ENCODE data around the gene GCFC2.
"Not testable (repeated sequence)": the region's sequence is repeated elsewhere in the genome, so short reads cannot be mapped to it uniquely, and the experiment has no call there.

GCFC2 gene

GRCh38 chr2:75710577-75711253 is at the start of gene GCFC2:
TSS of gene GCFC2 (minus strand) at chr2:75710915. CDS start at chr2:75710855, 60 bp downstream.
- DNase-seq = peak; percentile 35 to 92 (median 80)

DNA sequence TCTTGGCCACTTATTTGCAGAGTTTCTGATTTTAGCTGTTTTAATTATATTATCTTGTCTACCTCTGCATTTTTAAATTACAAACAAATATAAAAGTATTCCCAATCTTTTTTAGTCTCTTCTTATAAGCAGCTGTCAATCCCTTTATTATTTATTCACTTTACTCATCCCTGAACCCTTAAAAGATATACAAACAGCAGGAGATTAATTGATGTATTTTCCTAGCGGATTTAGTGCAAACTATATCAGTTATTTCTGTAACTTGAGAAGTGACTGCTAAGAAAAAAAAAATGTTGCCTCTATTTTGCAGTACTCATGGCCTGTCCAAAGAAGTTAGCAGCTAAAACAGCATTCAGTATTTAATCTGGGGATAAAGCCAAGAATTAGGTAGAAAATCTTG is 42.1 kb upstream of the GCFC2 start:
- DNase-seq = no peak

DNA sequence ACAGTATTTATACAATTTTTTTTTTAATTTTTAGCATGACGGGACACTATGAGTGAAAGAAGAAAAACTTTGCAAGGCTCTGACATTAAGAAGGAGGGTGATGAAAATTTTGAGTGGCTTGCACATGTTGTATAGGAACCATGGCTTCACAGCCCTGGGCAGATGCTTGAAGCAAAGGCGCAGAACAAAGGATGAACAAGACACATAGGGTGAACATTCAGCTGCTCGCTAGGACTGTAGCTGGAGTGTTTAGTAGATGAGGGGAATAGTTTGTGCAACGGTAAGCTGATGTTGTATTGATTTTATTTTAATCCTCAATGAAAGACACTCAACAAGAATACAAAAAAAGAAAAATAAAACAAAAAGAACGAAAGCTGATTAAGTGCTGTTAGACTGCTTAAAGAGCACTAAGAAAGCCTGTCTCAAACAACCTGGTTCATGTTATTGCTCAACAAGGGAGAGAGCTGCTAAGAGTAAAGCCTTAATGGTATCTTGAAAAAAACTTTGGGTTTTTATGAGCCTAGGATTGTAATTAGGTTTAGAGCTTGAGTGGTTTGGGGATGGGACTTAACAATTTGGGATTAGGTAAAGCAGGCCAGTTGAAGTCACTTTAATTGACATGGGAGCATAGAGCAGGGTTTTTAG is 41.2 kb upstream of the GCFC2 start:
- DNase-seq = no peak

DNA sequence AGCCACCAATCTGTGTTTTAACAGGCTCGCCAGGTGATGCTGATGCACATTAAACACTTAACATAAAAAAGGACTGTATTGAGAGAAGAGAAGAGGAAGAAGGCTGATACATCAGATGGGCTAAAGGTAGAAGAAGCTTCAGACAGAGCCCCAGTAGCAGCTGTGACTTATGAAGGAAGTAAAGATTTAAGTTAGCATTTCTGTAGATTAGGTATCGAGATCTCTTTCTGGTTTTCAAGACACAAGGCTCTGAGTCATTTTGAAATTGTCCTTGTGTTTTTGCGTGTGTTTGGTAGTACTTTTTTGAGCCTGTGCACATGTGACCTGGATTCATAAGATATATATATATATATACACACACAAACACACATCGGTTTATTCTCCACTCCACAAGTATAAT is 40.6 kb upstream of the GCFC2 start:
- no peak for DNase-seq

DNA sequence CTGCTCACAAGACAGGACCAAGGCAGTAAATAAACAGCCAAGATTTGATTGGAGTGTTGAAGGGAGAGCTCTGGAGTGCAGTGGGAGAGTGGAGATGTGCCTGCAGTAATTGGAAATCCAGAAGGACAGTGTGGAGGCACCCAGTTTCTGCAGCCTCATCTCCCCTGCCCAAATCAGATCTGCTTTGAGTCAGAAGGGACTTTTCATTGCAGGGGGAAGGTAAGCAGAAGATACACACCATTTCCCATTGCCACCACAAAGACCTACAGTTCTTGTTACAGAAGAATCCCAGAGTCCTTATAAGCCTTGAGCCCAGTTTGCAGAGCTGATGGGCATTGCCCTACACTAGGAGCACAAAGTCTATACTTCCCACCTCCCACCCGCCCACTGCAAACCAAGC is 27.2 kb upstream of the GCFC2 start:
- no peak for DNase-seq

GRCh38 chr2:75736276-75736675 is 25.6 kb upstream of the GCFC2 start:
- DNase-seq = no peak

DNA sequence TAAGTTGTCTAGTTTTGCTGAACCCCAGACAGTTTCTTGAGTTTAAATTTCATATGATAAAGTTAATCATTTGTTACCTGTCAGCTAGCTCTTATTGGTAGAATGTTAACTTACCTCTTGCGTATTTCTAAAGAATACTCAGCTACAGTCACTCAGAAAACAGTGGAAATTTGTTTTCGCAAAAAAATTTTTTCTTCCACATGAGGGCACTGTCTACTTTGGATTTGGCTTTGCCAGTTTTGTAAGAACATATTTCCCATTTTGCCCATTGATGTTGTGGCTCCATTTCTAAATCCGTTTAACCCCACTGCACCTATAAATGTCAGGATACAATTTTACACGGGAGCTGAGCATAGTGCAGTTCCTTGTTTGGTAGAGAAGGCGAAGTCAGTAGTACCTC is 19.1 kb upstream of the GCFC2 start:
- no peak for DNase-seq

DNA sequence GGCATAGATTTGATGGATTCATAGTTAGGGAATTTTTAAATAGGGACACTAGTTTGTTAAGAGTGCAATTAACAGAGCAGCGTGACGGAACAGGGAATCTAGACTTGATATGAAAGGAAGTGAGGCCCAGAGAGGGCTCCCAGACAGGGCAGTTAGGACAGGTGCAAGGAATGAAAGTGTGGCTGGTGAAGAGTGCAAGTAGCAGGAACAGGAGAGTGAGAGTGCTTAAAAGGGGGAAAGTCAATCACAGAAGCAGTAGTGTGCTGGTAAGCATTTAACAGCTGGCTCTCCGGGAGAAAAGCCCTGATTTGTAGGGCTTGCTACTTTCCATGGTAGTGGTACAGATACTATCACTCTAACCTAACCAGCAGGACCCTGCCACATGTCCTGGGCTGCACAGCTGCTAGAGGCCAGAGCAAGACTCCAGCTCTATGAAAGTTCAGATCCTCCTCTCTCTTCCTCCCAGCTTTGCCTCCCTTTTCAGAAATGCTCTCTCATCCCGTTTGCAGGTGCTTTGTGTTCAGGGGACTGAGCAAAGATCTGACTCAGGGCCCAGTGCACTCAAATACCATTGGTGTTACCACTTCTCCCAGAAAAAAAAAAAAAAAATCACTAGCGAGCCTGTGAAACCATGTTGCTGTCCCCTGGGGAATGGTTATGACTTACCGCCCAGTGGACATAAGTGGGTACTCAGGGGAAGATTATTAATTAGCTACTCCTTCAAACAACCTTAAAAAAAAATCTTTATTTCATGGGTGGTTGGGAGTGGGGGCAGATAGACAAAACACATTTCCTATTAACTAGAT is 18.1 kb upstream of the GCFC2 start:
- no peak for DNase-seq

DNA sequence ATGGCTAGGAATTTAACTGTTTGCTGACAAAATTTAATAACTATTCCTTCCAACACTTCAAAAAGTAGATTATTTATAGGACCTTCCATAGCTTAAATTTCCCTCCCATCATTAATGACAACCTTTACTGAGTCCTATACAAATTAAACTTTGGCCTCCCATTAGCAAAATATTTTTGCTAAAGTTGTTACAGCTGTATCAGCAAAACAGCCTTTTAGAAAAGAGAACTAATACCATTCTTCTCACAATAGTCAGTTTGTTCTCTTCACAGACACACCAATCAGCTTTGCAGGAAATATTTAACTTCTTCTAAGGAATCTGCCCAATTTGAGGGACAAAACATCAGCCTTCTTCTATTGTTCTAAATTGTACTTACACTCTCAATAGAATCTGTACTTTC is 12.0 kb upstream of the GCFC2 start:
- DNase-seq = no peak

DNA sequence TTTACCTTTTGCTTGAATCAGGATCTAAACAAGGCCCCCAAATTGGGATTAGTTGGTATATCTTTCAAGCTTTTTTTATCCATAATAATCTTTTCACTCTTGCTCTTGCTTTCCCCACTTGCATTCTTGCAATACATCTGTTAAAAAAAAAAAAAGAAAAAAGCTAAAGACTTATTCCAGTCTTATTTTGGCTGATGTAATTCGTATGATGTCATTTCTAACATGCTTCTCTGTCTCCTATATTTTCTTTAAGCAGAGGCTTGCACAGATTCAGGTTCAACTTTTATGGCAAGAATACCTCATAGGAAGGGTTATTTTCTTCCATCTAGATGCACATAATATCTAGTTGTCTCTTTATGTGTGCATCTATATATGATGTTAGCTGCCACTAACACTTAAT is 9.8 kb upstream of the GCFC2 start:
- DNase-seq = no peak

- no peak for DNase-seq
Observed at GRCh38 chr2:75719616-75720015, 8.9 kb upstream of the GCFC2 start.

- DNase-seq = no peak
Observed at GRCh38 chr2:75716406-75716805, 5.7 kb upstream of the GCFC2 start.

DNA sequence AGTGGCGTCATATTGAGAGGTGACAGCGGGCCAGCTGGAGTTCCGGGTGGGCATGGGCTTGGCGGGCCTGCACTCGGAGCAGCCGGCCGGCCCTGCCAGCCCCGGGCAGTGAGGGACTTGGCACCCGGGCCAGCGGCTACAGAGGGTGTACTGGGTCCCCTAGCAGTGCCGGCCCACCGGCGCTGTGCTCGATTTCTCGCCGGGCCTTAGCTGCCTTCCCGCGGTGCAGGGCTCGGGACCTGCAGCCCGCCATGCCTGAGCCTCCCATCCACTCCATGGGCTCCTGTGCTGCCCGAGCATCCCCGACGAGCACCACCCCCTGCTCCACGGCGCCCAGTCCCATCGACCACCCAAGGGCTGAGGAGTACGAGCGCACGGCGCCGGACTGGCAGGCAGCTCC is 875 bp upstream of the GCFC2 start:
- peak in 1 of 14 donors; percentile 3 for DNase-seq

DNA sequence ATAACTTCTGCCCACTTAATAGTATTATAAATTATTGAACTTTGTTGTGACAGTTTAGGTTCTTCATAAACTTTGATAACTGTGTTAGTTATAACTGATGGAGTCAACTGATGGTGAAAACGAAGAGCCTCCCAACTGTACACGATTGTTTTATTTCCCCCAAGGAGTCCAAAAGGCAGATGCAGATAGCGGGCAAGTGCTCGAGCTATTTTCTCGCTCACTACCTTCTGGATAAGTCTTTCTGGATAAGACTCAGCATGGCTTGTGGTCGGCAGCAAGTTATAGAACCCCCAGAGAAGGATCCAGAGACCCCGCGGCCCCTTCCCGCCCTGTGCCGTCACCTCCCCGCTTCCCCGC is 517 bp downstream of the GCFC2 start:
- peak in 1 of 14 donors; percentile 79 for DNase-seq

GRCh38 chr2:75709297-75709696 is 1.4 kb downstream of the GCFC2 start:
- no peak for DNase-seq

GRCh38 chr2:75707901-75708300 is 2.8 kb downstream of the GCFC2 start:
- no peak for DNase-seq

DNA sequence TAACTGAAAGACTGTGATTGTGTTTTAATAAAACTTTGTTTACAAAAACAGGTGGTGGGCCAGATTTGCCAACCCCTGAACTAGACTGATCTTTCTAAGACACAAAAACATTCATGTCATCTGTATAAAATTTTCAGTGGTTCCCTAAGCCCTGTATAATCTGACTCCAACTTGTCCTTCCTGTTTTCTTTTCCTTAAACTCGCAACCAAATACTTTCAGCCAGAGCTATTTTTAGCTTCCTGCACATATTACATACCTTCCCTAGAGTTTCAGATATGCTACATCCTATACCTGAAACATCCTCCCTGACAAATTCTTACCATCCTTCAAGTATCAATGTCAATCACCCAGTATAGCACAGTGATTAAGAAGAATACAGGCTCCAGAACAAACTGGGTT is 4.8 kb downstream of the GCFC2 start:
- no peak for DNase-seq

GRCh38 chr2:75703589-75704287 is 7.0 kb downstream of the GCFC2 start:
- DNase-seq = no peak

- DNase-seq = no peak
Observed at GRCh38 chr2:75702593-75702992, 8.1 kb downstream of the GCFC2 start.

DNA sequence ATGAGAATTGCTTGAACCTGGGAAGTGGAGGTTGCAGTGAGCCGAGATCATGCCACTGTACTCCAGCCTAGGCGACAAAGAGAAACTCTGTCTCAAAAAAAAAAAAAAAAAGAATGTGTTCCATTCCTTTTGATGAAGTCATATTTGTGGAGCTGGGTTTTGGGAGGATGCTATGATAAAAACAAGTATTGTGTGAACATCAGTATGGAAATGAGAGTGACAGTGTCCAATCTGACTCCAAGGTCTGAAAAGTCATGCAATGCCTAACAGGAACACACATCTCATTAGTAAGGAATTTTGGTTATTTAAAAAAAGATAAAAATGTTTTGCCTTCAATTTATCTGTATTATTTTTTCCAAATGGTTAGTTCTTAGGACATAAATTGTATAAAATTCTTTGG is 11.8 kb downstream of the GCFC2 start:
- no peak for DNase-seq

GRCh38 chr2:75688196-75688595 is 22.5 kb downstream of the GCFC2 start:
- no peak for DNase-seq

DNA sequence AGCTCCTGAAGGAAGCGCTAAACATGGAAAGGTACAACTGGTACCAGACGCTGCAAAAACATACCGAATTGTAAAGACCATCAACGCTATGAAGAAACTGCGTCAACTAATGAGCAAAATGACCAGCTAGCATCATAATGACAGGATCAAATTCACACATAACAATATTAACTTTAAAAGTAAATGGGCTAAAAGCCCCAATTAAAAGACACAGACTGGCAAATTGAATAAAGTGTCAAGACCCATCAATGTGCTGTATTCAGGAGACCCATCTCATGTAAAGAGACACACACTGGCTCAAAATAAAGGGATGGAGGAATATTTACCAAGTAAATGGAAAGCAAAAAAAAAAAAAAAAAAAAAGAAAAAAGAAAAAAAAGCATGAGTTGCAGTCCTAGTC is 27.3 kb downstream of the GCFC2 start:
- DNase-seq = not testable (repeated sequence)

DNA sequence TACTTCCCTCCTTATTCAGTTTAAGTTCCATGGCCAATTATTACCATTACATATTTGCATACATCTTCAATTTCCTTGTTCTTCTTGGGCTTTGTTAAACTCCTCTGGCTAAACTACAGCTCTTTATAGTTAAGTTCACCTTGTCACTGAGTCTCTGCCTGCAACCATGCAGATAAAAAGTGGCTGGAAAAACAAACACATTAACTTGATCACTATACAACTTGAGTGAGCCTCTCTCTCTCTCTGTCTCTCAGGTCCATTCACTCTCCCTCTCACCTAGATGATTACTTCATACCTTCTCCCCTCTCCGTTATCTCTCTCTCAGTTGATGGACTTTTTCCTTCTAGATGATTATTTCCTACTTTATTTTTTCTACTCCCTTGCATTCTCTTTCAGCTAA is 30.3 kb downstream of the GCFC2 start:
- DNase-seq = no peak
